Caco-2 (cell line): ENCODE data around the gene CFAP46. TPM values are rescaled to one million over a fixed set of nuclear protein-coding genes. Genes with fewer than 3 reads are reported as not detected.

Source experiments
- BruUV-seq: library from RNA; stranded (reverse); fragments of 400-500 nt; replicated peaks from 2 replicates; lab custom pipeline; 2021; lab: Mats Ljungman, UMichigan
- CTCF ChIA-PET: fragments of 300-600 bp; sonication (Branson Sonifier 250); formaldehyde crosslinking; loops from one replicate; lab custom pipeline; 2022; ENCODE audit warnings: antibody characterized with exemption; lab: Charles Lee
- POLR2A ChIA-PET: fragments of 300-600 bp; sonication (Branson Sonifier 250); formaldehyde crosslinking; loops from one replicate; lab custom pipeline; 2022; ENCODE audit warnings: antibody characterized with exemption; lab: Charles Lee
- DNase-seq, 2 experiments: peaks; one replicate each; pipeline versions ENCODE4 v3.0.0 to v3.0.0-alpha.2; 2020 to 2022
- H3K27me3 ChIP-seq: replicated peaks from 2 replicates; pipeline ENCODE4 v1.6.0; 2011; ENCODE audit warnings: low read length; ENCODE audit not compliant: control insufficient read depth, insufficient read depth
- H3K36me3 ChIP-seq: 2 replicates; pipeline ENCODE4 v1.5.1; 2011; ENCODE audit warnings: low read length; ENCODE audit not compliant: control insufficient read depth, insufficient read depth
- H3K4me1 ChIP-seq: fragments of 250-450 bp; sonication (Bioruptor Pico); 2 replicates; pipeline ENCODE4 v1.5.1; 2020; ENCODE audit warnings: mild to moderate bottlenecking
- H3K4me3 ChIP-seq: 2 replicates; pipeline ENCODE4 v1.5.1; 2011; ENCODE audit warnings: low read depth, mild to moderate bottlenecking, control low read depth, low read length
- H3K9me3 ChIP-seq: fragments of 250-450 bp; sonication (Bioruptor Pico); 2 replicates; pipeline ENCODE4 v1.5.1; 2020; ENCODE audit warnings: mild to moderate bottlenecking, moderate library complexity
- H3K27ac Mint-ChIP-seq: one replicate; pipeline ENCODE4 v1.8.0; 2022; ENCODE audit warnings: mixed read lengths; ENCODE audit not compliant: unreplicated experiment
- H3K27me3 Mint-ChIP-seq: one replicate; pipeline ENCODE4 v1.8.0; 2022; ENCODE audit warnings: mixed read lengths; ENCODE audit not compliant: insufficient read depth, unreplicated experiment
- H3K36me3 Mint-ChIP-seq: one replicate; pipeline ENCODE4 v1.8.0; 2022; ENCODE audit warnings: mild to moderate bottlenecking, mixed read lengths; ENCODE audit not compliant: insufficient read depth, unreplicated experiment
- H3K4me1 Mint-ChIP-seq: one replicate; pipeline ENCODE4 v1.8.0; 2022; ENCODE audit warnings: low read depth, mixed read lengths; ENCODE audit not compliant: unreplicated experiment
- H3K4me3 Mint-ChIP-seq: one replicate; pipeline ENCODE4 v1.8.0; 2022; ENCODE audit warnings: mild to moderate bottlenecking, moderate library complexity, mixed read lengths; ENCODE audit not compliant: unreplicated experiment
- H3K9me3 Mint-ChIP-seq: one replicate; pipeline ENCODE4 v1.8.0; 2022; ENCODE audit warnings: mixed read lengths; ENCODE audit not compliant: unreplicated experiment
- intact Hi-C: fragments of 100-400 bp; cut with micrococcal nuclease; formaldehyde crosslinking; loops from one replicate; pipeline ENCODE4 v1.10.0; 2022; ENCODE audit not compliant: unreplicated experiment
- total RNA-seq: library from RNA; stranded (reverse); gene quantifications from 2 replicates; pipeline ENCODE4 v1.2.3, GENCODE V29; 2022
- TF ChIP-seq, protein P1 (sequence below), 2 experiments: fragments of 200-600 bp in 1 of 2; IDR thresholded peaks; 1 replicate in 1 of 2; 2 replicates in 1 of 2; pipeline versions ENCODE4 v1.5.1 to v1.8.0; 2011 to 2022; ENCODE audit warnings: antibody characterized with exemption in 1 of 2, control low read depth in 1 of 2, inconsistent platforms in 1 of 2, low read depth in 1 of 2, low read length in 1 of 2, mild to moderate bottlenecking in 1 of 2, moderate library complexity in 1 of 2; ENCODE audit not compliant: insufficient read depth in 1 of 2, severe bottlenecking in 1 of 2, unreplicated experiment in 1 of 2

The CFAP46 gene
- total RNA-seq, 1 experiment from 2014 or later, result not detected

DNA sequence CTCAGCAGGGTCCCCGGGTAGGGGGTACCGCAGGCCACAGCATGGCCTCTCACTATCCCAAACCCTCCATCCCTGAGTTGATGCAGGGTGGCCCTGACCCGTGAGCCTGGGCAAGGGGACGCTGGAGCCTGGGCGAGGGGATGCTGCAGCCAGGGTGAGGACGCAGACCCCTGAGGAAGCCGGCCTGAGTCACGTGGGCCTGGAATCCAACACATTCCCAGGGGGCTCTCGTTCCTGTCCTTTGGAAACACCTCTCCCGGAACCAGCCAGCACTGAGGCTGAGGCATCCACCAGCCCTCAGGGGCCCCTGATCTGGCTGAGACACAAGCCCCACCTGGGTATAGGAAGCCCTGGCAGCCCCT, 95.0 kb downstream of the CFAP46 start:
- peaks cover 3% of the 10 kb centered on the region for H3K9me3 ChIP-seq
- no peak overlapping the region for H3K4me3 ChIP-seq
- Mint-ChIP-seq H3K36me3 (no peaks in the 10 kb centered on the region), H3K4me1 (no peaks in the 10 kb centered on the region), H3K9me3 (peaks cover 4% of the 10 kb centered on the region), H3K27me3 (peaks cover 4% of the 10 kb centered on the region), H3K27ac (no peak overlapping the region), H3K4me3 (peak overlapping the region; percentile 65)
- BruUV-seq, result no TSS peak
- no peaks in the 10 kb centered on the region for H3K36me3 ChIP-seq
- DNase-seq, result peak in 1 of 2 experiments; percentile 25
- H3K27me3 ChIP-seq, result no peaks in the 10 kb centered on the region
- ChIA-PET POLR2A (no interaction called here), CTCF (no interaction called here)
- TF ChIP-seq, protein P1, sequence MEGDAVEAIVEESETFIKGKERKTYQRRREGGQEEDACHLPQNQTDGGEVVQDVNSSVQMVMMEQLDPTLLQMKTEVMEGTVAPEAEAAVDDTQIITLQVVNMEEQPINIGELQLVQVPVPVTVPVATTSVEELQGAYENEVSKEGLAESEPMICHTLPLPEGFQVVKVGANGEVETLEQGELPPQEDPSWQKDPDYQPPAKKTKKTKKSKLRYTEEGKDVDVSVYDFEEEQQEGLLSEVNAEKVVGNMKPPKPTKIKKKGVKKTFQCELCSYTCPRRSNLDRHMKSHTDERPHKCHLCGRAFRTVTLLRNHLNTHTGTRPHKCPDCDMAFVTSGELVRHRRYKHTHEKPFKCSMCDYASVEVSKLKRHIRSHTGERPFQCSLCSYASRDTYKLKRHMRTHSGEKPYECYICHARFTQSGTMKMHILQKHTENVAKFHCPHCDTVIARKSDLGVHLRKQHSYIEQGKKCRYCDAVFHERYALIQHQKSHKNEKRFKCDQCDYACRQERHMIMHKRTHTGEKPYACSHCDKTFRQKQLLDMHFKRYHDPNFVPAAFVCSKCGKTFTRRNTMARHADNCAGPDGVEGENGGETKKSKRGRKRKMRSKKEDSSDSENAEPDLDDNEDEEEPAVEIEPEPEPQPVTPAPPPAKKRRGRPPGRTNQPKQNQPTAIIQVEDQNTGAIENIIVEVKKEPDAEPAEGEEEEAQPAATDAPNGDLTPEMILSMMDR (IDR thresholded peaks at IDR 0.05; ENCODE audit: insufficient read depth in 1 of 2, low read depth in 1 of 2, low read length in 1 of 2, severe bottlenecking in 1 of 2, unreplicated experiment in 1 of 2), result no peak
- intact Hi-C loops, result no loop called here
- H3K4me1 ChIP-seq, result peaks cover 12% of the 10 kb centered on the region; the same call in 1 of the 2 replicates

DNA sequence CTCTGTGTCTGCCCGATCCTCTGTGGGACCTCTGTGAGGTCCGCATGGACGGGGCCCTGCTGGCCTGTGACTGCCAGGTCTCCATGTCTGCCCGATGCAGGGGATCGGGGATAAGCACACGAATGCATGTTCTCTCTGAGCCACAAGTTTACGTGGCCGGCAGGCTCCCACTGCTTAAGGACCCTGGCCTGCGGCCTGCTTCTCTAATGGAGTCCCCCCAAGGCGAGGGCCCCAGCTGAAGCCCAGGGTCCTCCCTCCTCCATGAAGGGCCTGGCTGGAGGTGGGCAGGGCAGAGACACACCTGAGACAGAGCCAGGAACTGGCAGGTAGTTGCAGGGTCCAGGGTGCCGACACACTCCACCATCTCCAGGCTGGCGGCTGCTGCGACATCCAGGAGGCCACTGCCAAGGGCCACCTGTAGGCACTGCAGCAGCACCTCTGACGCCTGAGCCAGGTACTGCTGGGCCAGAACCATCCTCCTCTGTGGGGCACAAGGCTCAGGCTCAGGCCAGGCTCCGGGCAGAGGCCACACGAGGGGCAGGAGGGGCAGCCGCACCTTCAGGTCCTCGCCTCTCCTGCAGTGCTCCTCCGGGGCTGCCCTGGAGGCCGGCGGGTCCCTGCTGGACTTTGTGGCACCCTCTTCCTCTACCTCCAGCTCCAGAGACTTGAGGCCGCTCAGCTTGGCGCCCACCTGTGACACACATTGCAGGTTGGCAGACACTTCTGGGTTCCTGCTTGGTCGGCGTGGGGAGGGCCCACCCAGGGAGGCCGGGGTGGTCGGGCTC, 95.5 kb downstream of the CFAP46 start:
- ChIA-PET POLR2A (no interaction called here), CTCF (no interaction called here)
- H3K27me3 Mint-ChIP-seq, result peaks cover 2% of the 10 kb centered on the region
- Histone ChIP-seq H3K4me3 (no peak overlapping the region), H3K27me3 (no peaks in the 10 kb centered on the region), H3K36me3 (no peaks in the 10 kb centered on the region), H3K9me3 (peaks cover 9% of the 10 kb centered on the region), H3K4me1 (peaks cover 12% of the 10 kb centered on the region; the same call in 1 of the 2 replicates)
- no peak overlapping the region for H3K4me3 Mint-ChIP-seq
- no TSS peak for BruUV-seq
- TF ChIP-seq, protein P1 (IDR thresholded peaks at IDR 0.05; ENCODE audit: insufficient read depth in 1 of 2, low read depth in 1 of 2, low read length in 1 of 2, severe bottlenecking in 1 of 2, unreplicated experiment in 1 of 2), result no peak
- no peak overlapping the region for H3K27ac Mint-ChIP-seq
- peaks cover 10% of the 10 kb centered on the region for H3K9me3 Mint-ChIP-seq
- no peaks in the 10 kb centered on the region for H3K4me1 Mint-ChIP-seq
- peak in 1 of 2 experiments; percentile 25 for DNase-seq
- H3K36me3 Mint-ChIP-seq, result no peaks in the 10 kb centered on the region
- intact Hi-C loops, result no loop called here

DNA sequence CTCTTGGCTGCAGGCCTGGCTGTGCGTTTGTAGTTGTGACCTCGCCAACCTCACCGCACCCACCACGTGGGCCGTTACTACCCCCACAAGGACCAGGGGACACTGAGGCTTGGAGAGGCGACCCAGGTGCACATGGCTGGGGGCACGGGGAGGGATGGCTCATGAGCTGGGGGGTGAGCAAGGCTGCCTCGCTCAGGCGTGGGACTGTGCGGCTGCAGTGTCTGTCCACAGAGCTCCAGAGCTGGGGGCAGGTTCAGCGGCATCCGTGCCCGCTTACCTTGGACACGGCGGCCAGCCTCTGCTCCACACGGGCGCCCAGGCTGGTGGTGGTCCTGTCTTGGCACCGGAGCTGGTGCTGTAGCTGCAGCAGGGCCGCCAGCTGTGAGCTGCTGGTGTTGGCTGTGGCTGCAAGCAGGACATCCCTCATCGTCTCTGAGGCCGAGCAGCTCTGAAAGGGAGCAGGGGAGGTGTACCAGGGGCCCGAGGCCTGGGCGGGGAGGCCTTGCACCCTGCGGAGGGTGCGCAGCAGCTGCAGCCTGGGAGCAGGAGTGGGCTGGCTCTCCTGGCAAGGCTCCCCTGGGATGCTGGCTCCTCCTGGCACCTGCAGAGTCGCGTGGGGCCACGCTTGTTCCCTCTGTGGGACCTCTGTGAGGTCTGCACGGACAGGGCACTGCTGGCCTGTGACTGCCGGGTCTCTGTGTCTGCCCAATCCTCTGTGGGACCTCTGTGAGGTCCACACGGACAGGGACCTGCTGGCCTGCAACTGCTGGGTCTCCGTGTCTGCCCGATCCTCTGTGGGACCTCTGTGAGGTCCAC, 96.4 kb downstream of the CFAP46 start:
- no peaks in the 10 kb centered on the region for H3K36me3 Mint-ChIP-seq
- Histone ChIP-seq H3K9me3 (peaks cover 14% of the 10 kb centered on the region), H3K4me1 (peaks cover 12% of the 10 kb centered on the region; the same call in 1 of the 2 replicates), H3K27me3 (no peaks in the 10 kb centered on the region), H3K4me3 (no peak overlapping the region), H3K36me3 (no peaks in the 10 kb centered on the region)
- ChIA-PET CTCF (no interaction called here), POLR2A (no interaction called here)
- DNase-seq, result peak in 1 of 2 experiments; percentile 22
- no peak overlapping the region for H3K27ac Mint-ChIP-seq
- no peaks in the 10 kb centered on the region for H3K27me3 Mint-ChIP-seq
- H3K4me1 Mint-ChIP-seq, result no peaks in the 10 kb centered on the region
- no peak overlapping the region for H3K4me3 Mint-ChIP-seq
- intact Hi-C loops, result no loop called here
- BruUV-seq, result no TSS peak
- H3K9me3 Mint-ChIP-seq, result peaks cover 13% of the 10 kb centered on the region
- TF ChIP-seq, protein P1 (IDR thresholded peaks at IDR 0.05; ENCODE audit: insufficient read depth in 1 of 2, low read depth in 1 of 2, low read length in 1 of 2, severe bottlenecking in 1 of 2, unreplicated experiment in 1 of 2), result no peak
